GM10266 (cell line): Measurements from ENCODE around the gene ARNT2.

ENCODE experiments used
- DNase-seq: peaks from one replicate; pipeline ENCODE4 v3.0.0; 2012; ENCODE audit errors: extremely low spot score
- CTCF ChIP-seq: IDR thresholded peaks from 2 replicates; pipeline ENCODE4 v1.5.1; 2012; ENCODE audit warnings: mild to moderate bottlenecking, low read depth; ENCODE audit not compliant: control insufficient read depth, insufficient read depth; ENCODE audit errors: missing control alignments

ARNT2 gene

DNA sequence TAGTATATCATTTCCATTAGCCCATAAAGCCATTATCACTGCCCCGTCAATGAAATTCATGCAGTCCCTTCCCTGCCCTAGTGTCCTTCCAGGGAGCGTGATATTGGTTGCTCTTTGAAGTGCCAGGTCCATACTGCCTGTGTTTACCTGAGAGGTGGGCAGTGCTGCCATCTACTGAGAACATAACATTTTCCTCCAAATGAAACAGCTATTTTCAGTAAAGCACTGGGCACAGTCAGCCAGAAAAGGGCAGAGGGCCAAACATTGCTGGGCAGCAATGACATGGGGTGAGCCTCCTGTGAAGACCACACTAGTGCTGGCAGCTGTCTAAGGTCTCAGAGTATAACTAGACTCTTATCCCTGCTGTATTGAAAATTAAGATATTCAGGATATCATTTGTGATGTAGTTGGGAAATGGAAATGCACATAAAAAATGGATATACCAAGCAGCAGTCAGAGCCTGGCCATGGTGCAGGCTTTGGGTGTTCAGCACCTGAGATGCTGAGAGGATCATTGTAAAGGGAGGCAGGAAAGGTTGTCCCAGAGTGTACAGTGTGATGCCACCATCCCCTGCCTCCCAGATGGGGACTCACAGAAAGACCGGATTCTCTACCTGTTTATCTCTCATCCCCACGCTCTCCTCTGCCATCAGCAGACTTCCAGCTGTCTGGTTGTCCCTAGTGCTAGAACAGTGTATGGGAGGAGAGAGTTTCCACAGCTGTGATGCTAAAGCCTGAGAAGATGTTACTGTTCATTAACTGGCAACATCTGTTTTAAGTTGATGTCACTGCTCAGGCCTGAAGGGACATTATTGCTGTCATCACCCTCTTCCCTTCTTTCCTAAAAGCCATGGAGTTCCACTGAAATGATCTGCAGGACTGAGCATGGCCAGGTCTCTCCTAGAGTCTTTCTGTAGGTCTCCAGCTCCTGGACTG is 108.8 kb downstream of the ARNT2 start:
- no peak for TF ChIP-seq CTCF
- DNase-seq: no peak

- DNase-seq: no peak
- no peak for TF ChIP-seq CTCF
These were observed 110.0 kb downstream of the ARNT2 start for GRCh38 chr15:80514071-80514780.

DNA sequence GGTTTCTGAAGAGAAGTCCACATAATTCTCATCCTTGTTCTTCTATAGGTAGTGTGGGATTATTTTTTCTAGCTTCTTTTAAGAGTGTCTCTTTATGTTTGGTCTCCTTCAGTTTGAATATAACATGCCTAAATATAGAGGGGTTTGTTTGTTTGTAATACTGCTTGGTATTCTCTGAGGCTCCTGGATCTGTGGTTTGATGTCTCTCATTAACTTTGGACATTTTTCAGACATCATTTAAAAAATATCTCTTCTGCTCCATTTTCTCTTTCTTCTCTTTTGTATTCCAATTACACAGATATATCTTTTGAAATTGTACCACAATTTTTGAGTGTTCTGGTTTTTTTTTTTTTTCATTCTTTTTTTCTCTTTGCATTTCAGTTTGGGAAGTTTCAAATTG is 113.1 kb downstream of the ARNT2 start:
- DNase-seq: no peak
- no peak for TF ChIP-seq CTCF

DNA sequence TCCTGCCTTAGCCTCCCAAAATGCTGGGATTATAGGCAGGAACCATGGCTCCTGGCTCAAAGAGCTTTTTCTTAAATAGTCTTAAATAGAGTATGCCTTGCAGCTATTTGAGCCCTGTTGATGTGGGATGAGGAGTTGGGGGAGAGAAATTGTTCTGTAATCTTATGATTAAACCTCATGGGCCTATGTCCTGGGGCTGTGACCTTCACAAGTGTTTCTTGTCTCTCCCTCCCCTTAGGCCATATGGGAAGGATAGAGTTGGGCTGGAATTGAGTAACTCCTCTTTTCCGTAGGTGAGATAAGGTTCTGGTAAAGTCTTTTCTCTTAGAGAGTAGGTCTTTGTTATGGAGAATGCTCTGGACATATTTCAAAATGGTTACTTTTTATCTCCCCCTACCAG is 114.3 kb downstream of the ARNT2 start:
- no peak for DNase-seq
- no peak for TF ChIP-seq CTCF

GRCh38 chr15:80523746-80524145 is 119.6 kb downstream of the ARNT2 start:
- no peak for DNase-seq

DNA sequence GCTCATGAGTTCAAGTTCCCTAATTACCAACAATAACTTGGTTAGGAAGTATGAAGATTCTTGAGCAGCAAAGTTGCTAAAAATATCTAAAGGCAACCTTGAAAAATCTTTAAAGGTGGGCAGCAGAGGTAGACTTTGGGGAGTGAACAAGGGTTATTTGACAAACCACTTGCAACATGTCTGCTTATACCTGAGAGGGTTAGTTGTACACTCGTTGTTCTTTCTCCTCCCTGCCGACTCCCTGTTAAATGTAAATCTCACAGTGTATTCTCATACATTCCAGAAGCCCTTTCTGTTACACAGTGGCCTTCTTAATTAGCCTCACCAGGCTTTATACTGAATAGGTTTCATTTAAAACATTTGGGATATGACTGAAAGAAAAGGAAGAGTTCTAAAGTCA is 121.7 kb downstream of the ARNT2 start:
- no peak for DNase-seq
- TF ChIP-seq CTCF: no peak

More at GRCh38 chr15:80523746-80524145, 119.6 kb downstream of the ARNT2 start:
- no peak for TF ChIP-seq CTCF
